ENCODE results near the gene MARCHF9. TPM values are rescaled to one million over a fixed set of nuclear protein-coding genes. Genes with fewer than 3 reads are reported as not detected.

The MARCHF9 gene
- total and polyA plus RNA-seq, 2 donors (not counting 1 experiment from before 2014, with no cell fraction given) = 81.4 to 128 TPM

- Histone ChIP-seq H2AFZ (ENCODE audit: insufficient read depth, low read depth, low read length, poor library complexity, severe bottlenecking) (no peak overlapping the region), H3K4me3 (ENCODE audit: control extremely low read depth in 1 of 5, extremely low read depth in 1 of 5, insufficient read depth in 1 of 5, low read depth in 2 of 5, low read length in 4 of 5) (no peak overlapping the region), H3K9me3 (ENCODE audit: control extremely low read depth in 1 of 3, control insufficient read depth in 2 of 3, insufficient read depth in 1 of 3, low read length in 2 of 3) (no peaks in the 10 kb centered on the region), H3K9ac (ENCODE audit: low read length) (no peak overlapping the region), H3K79me2 (ENCODE audit: control insufficient read depth, insufficient read depth, low read length) (peaks cover 7% of the 10 kb centered on the region), H3K27me3 (replicated peaks in 1 of 4; ENCODE audit: control extremely low read depth in 1 of 4, control insufficient read depth in 3 of 4, insufficient read depth in 4 of 4, low read length in 3 of 4) (no peaks in the 10 kb centered on the region), H3K27ac (ENCODE audit: low read length in 2 of 2) (no peak overlapping the region), H3K4me2 (replicated peaks; ENCODE audit: low read depth, low read length, poor library complexity, severe bottlenecking) (no peak overlapping the region), H4K20me1 (ENCODE audit: control insufficient read depth, insufficient read depth, low read length, poor library complexity, severe bottlenecking) (no peaks in the 10 kb centered on the region), H3K4me1 (ENCODE audit: control insufficient read depth in 2 of 2, insufficient read depth in 2 of 2, low read length in 2 of 2) (no peaks in the 10 kb centered on the region), H3K36me3 (replicated peaks in 1 of 2; ENCODE audit: control extremely low read depth in 1 of 2, control insufficient read depth in 1 of 2, extremely low read depth in 1 of 2, insufficient read depth in 2 of 2, low read length in 1 of 2) (peaks cover 0 to 59% of the 10 kb centered on the region in 2 experiments)
- Mint-ChIP-seq H3K4me1 (no peaks in the 10 kb centered on the region), H3K9me3 (ENCODE audit: insufficient read depth) (no peaks in the 10 kb centered on the region), H3K27me3 (no peaks in the 10 kb centered on the region), H3K27ac (no peak overlapping the region), H3K4me3 (no peak overlapping the region)
- intact Hi-C loops (cut with micrococcal nuclease) = no loop called here
- ATAC-seq (ENCODE audit: low read depth) (no peak), DNase-seq (no peak)
- POLR2A ChIA-PET = no interaction called here
- 78% methylated on average over 1 of the region's 1 CpG for WGBS (ENCODE audit: insufficient coverage)
- CTCF ChIA-PET = interaction anchor here (0.9 to 1.6 kb wide), 3 partner anchors 9 to 111 kb away, joined by 4 to 6 read pairs (median 4); no protein-coding TSS in a partner anchor
- TF ChIP-seq EZH2 (IDR thresholded peaks at IDR 0.05; ENCODE audit: borderline replicate concordance, insufficient read depth, low read depth, low read length, poor library complexity, severe bottlenecking) (no peak), CTCF (IDR thresholded peaks at IDR 0.05) (no peak)
Observed at GRCh38 chr12:57793920-57794319, 39.0 kb downstream of the MARCHF9 start.

- Histone ChIP-seq H3K27me3 (replicated peaks in 1 of 4; ENCODE audit: control extremely low read depth in 1 of 4, control insufficient read depth in 3 of 4, insufficient read depth in 4 of 4, low read length in 3 of 4) (no peaks in the 10 kb centered on the region), H4K20me1 (ENCODE audit: control insufficient read depth, insufficient read depth, low read length, poor library complexity, severe bottlenecking) (no peaks in the 10 kb centered on the region), H3K27ac (ENCODE audit: low read length in 2 of 2) (no peak overlapping the region), H3K79me2 (ENCODE audit: control insufficient read depth, insufficient read depth, low read length) (peaks cover 7% of the 10 kb centered on the region), H3K36me3 (replicated peaks in 1 of 2; ENCODE audit: control extremely low read depth in 1 of 2, control insufficient read depth in 1 of 2, extremely low read depth in 1 of 2, insufficient read depth in 2 of 2, low read length in 1 of 2) (peaks cover 0 to 62% of the 10 kb centered on the region in 2 experiments), H3K9ac (ENCODE audit: low read length) (no peak overlapping the region), H2AFZ (ENCODE audit: insufficient read depth, low read depth, low read length, poor library complexity, severe bottlenecking) (no peak overlapping the region), H3K4me3 (ENCODE audit: control extremely low read depth in 1 of 5, extremely low read depth in 1 of 5, insufficient read depth in 1 of 5, low read depth in 2 of 5, low read length in 4 of 5) (no peak overlapping the region), H3K9me3 (ENCODE audit: control extremely low read depth in 1 of 3, control insufficient read depth in 2 of 3, insufficient read depth in 1 of 3, low read length in 2 of 3) (no peaks in the 10 kb centered on the region), H3K4me1 (ENCODE audit: control insufficient read depth in 2 of 2, insufficient read depth in 2 of 2, low read length in 2 of 2) (no peaks in the 10 kb centered on the region), H3K4me2 (replicated peaks; ENCODE audit: low read depth, low read length, poor library complexity, severe bottlenecking) (no peak overlapping the region)
- ATAC-seq (ENCODE audit: low read depth) (no peak), DNase-seq (no peak)
- intact Hi-C loops (cut with micrococcal nuclease) = no loop called here
- 92% methylated on average over 3 of the region's 6 CpGs for WGBS (ENCODE audit: insufficient coverage)
- POLR2A ChIA-PET = no interaction called here
- no peaks in the 10 kb centered on the region for H3K9me3 Mint-ChIP-seq (ENCODE audit: insufficient read depth)
- CTCF ChIA-PET = interaction anchor here (1.6 kb wide), 1 partner anchor 8 kb away, joined by 6 read pairs; no protein-coding TSS in a partner anchor
- no peak for TF ChIP-seq CTCF (IDR thresholded peaks at IDR 0.05)
- TF ChIP-seq EZH2 (IDR thresholded peaks at IDR 0.05; ENCODE audit: borderline replicate concordance, insufficient read depth, low read depth, low read length, poor library complexity, severe bottlenecking) = no peak
- no peak overlapping the region for H3K27ac Mint-ChIP-seq
- no peak overlapping the region for H3K4me3 Mint-ChIP-seq
- no peaks in the 10 kb centered on the region for H3K27me3 Mint-ChIP-seq
- H3K4me1 Mint-ChIP-seq = no peaks in the 10 kb centered on the region
Observed at GRCh38 chr12:57795354-57795753, 40.5 kb downstream of the MARCHF9 start.
